Glutamatergic neuron (in vitro differentiated cells): ENCODE results near the gene NAA80. TPM values are rescaled to one million over a fixed set of nuclear protein-coding genes. Genes with fewer than 3 reads are reported as not detected.

ENCODE experiments used
- DNase-seq: peaks from one replicate; pipeline ENCODE4 v3.0.0; 2022
- H3K27ac Mint-ChIP-seq: one replicate; pipeline ENCODE4 v1.8.0; 2020; ENCODE audit warnings: mild to moderate bottlenecking, mixed read lengths, inconsistent platforms; ENCODE audit not compliant: unreplicated experiment
- H3K27me3 Mint-ChIP-seq: one replicate; pipeline ENCODE4 v1.8.0; 2020; ENCODE audit warnings: mild to moderate bottlenecking, moderate library complexity, mixed read lengths, inconsistent platforms; ENCODE audit not compliant: unreplicated experiment
- H3K36me3 Mint-ChIP-seq: one replicate; pipeline ENCODE4 v1.8.0; 2020; ENCODE audit warnings: mild to moderate bottlenecking, mixed read lengths, inconsistent platforms; ENCODE audit not compliant: unreplicated experiment
- H3K4me1 Mint-ChIP-seq: one replicate; pipeline ENCODE4 v1.8.0; 2020; ENCODE audit warnings: mild to moderate bottlenecking, low read depth, mixed read lengths, inconsistent platforms; ENCODE audit not compliant: unreplicated experiment
- H3K4me3 Mint-ChIP-seq: one replicate; pipeline ENCODE4 v1.8.0; 2020; ENCODE audit warnings: mild to moderate bottlenecking, mixed read lengths, inconsistent platforms; ENCODE audit not compliant: unreplicated experiment
- H3K9me3 Mint-ChIP-seq: one replicate; pipeline ENCODE4 v1.8.0; 2020; ENCODE audit warnings: mild to moderate bottlenecking, moderate library complexity, mixed read lengths, inconsistent platforms; ENCODE audit not compliant: unreplicated experiment
- CTCF ChIP-seq: fragments of 200-600 bp; sonication (generic); IDR thresholded peaks from one replicate; pipeline ENCODE4 v1.5.0; 2021; ENCODE audit not compliant: partially characterized antibody, unreplicated experiment
- total RNA-seq: library from RNA; stranded (reverse); fragmentation: NEBNext Ultra II Directional; extraction: Animal tissue kit (Norgen Biotek cat#: 25700); gene quantifications from one replicate; pipeline ENCODE4 v1.2.1, GENCODE V29; 2021; ENCODE audit not compliant: unreplicated experiment

NAA80 gene
- total RNA-seq, 1 donor from 2014 or later: 13.3 TPM

- no peak for DNase-seq
- no peak for TF ChIP-seq CTCF
- H3K4me3 Mint-ChIP-seq: no peak overlapping the region
- H3K27me3 Mint-ChIP-seq: peaks cover 16% of the 10 kb centered on the region
- H3K4me1 Mint-ChIP-seq: peaks cover 10% of the 10 kb centered on the region
- H3K36me3 Mint-ChIP-seq: no peaks in the 10 kb centered on the region
- peaks cover 14% of the 10 kb centered on the region for H3K9me3 Mint-ChIP-seq
- peak overlapping the region; percentile 96 for H3K27ac Mint-ChIP-seq
Measured at GRCh38 chr3:50258979-50259378, 40.2 kb downstream of the NAA80 start.

- H3K9me3 Mint-ChIP-seq: peaks cover 14% of the 10 kb centered on the region
- no peak for TF ChIP-seq CTCF
- H3K27ac Mint-ChIP-seq: peak overlapping the region; percentile 96
- peaks cover 20% of the 10 kb centered on the region for H3K27me3 Mint-ChIP-seq
- peaks cover 12% of the 10 kb centered on the region for H3K4me1 Mint-ChIP-seq
- no peak overlapping the region for H3K4me3 Mint-ChIP-seq
- DNase-seq: no peak
- H3K36me3 Mint-ChIP-seq: no peaks in the 10 kb centered on the region
Measured at GRCh38 chr3:50258029-50258680, 41.0 kb downstream of the NAA80 start.

GRCh38 chr3:50256978-50257890 lies 42.0 kb downstream of the NAA80 start:
- H3K27me3 Mint-ChIP-seq: peaks cover 15% of the 10 kb centered on the region
- peak; percentile 75 for DNase-seq

GRCh38 chr3:50255251-50255615 lies 44.0 kb downstream of the NAA80 start:
- Mint-ChIP-seq H3K4me3 (no peak overlapping the region), H3K9me3 (peaks cover 11% of the 10 kb centered on the region), H3K36me3 (no peaks in the 10 kb centered on the region), H3K27ac (no peak overlapping the region), H3K27me3 (peaks cover 15% of the 10 kb centered on the region), H3K4me1 (peaks cover 15% of the 10 kb centered on the region)
- DNase-seq: no peak
- TF ChIP-seq CTCF: no peak

More at GRCh38 chr3:50256978-50257890, 42.0 kb downstream of the NAA80 start:
- Mint-ChIP-seq H3K36me3 (no peaks in the 10 kb centered on the region), H3K4me1 (peaks cover 12% of the 10 kb centered on the region), H3K9me3 (peaks cover 11% of the 10 kb centered on the region), H3K27ac (peak overlapping the region; percentile 84), H3K4me3 (peak overlapping the region; percentile 6)
- TF ChIP-seq CTCF: peak; percentile 57
